ENCODE measurements around the gene SLC8A2. TPM values are rescaled to one million over a fixed set of nuclear protein-coding genes. Genes with fewer than 3 reads are reported as not detected.
A peak's percentile ranks its signal among the peaks of the same experiment; 100 is the strongest.

Gene SLC8A2
- total RNA-seq, 1 donor from 2014 or later = 0.27 TPM

DNA sequence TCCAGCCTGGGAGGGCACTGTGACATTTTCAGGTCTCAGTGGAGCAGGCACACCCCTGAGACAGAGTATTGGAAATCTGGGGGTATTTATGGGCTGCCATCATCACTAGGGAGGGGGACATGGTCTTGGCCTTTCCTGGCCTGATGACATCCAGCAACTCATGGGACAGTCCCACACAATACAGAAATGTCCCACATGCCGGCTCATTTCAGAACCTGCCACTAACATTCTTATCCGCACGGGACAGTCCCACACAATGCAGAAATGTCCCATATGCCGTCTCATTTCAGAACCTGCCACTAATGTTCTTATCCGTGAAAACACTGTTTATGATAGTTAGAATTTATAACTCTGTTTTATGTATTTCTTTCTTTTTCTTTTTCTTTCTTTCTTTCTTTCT, 9.8 kb downstream of the SLC8A2 start:
- no peak for ATAC-seq
- Histone ChIP-seq H3K36me3 (no peaks in the 10 kb centered on the region), H3K4me3 (no peak overlapping the region), H3K27me3 (ENCODE audit: low read depth) (peaks cover 48% of the 10 kb centered on the region), H3K9me3 (no peaks in the 10 kb centered on the region), H3K4me1 (no peaks in the 10 kb centered on the region), H3K27ac (no peak overlapping the region)
- TF ChIP-seq, protein P1, sequence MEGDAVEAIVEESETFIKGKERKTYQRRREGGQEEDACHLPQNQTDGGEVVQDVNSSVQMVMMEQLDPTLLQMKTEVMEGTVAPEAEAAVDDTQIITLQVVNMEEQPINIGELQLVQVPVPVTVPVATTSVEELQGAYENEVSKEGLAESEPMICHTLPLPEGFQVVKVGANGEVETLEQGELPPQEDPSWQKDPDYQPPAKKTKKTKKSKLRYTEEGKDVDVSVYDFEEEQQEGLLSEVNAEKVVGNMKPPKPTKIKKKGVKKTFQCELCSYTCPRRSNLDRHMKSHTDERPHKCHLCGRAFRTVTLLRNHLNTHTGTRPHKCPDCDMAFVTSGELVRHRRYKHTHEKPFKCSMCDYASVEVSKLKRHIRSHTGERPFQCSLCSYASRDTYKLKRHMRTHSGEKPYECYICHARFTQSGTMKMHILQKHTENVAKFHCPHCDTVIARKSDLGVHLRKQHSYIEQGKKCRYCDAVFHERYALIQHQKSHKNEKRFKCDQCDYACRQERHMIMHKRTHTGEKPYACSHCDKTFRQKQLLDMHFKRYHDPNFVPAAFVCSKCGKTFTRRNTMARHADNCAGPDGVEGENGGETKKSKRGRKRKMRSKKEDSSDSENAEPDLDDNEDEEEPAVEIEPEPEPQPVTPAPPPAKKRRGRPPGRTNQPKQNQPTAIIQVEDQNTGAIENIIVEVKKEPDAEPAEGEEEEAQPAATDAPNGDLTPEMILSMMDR (IDR thresholded peaks at IDR 0.05) = no peak
- no peak for DNase-seq
- intact Hi-C loops (cut with DNase I) = no loop called here

DNA sequence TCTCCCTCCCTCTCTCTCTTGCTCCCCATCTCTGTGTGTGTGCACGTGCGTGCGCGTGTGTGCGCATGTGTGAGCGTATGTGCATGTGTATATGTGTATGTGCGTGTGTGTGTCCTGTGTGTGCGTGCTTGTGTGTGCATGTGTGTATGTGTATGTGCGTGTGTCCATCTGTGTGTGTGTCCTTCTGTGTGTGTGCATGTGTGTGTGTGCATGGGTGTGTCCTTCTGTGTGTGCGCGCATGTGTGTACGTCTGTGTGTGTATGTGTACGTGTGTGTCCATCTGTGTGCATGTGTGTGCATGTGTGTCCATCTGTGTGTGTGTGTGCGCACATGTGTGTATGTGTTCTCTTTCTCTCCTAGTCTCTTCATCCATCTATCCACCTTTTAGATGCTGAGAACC, 12.2 kb downstream of the SLC8A2 start:
- DNase-seq (no peak), ATAC-seq (no peak)
- no peaks in the 10 kb centered on the region for H3K9me3 ChIP-seq
- H3K4me3 ChIP-seq = no peak overlapping the region
- TF ChIP-seq, protein P1 (IDR thresholded peaks at IDR 0.05) = no peak
- H3K36me3 ChIP-seq = no peaks in the 10 kb centered on the region
- intact Hi-C loops (cut with DNase I) = no loop called here
- H3K27me3 ChIP-seq (ENCODE audit: low read depth) = peaks cover 53% of the 10 kb centered on the region
- H3K27ac ChIP-seq = no peak overlapping the region
- H3K4me1 ChIP-seq = no peaks in the 10 kb centered on the region

DNA sequence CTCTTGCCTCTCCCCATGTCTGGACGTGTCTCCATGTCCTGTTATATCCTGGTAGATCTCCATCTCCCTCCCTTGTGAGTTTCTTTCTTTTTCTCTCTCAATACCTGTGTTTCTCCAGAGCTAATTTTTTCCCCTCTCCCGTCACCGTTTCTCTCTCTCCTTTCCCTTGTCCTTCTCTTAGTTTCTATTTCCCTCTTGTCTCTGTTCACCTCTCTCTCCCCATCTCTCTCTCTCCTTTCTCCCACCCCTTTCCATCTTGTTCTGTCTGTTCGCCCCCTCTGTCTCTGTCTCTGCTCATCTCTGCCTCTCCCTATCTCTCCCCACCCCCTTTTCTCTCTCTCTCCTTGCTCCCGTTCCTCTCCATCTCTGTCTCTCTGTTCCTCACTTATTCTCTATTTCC, 13.0 kb downstream of the SLC8A2 start:
- no peaks in the 10 kb centered on the region for H3K4me1 ChIP-seq
- no peak overlapping the region for H3K4me3 ChIP-seq
- intact Hi-C loops (cut with DNase I) = no loop called here
- peaks cover 48% of the 10 kb centered on the region for H3K27me3 ChIP-seq (ENCODE audit: low read depth)
- no peak for DNase-seq
- ATAC-seq = no peak
- TF ChIP-seq, protein P1 (IDR thresholded peaks at IDR 0.05) = no peak
- H3K27ac ChIP-seq = no peak overlapping the region
- no peaks in the 10 kb centered on the region for H3K36me3 ChIP-seq
- H3K9me3 ChIP-seq = no peaks in the 10 kb centered on the region

DNA sequence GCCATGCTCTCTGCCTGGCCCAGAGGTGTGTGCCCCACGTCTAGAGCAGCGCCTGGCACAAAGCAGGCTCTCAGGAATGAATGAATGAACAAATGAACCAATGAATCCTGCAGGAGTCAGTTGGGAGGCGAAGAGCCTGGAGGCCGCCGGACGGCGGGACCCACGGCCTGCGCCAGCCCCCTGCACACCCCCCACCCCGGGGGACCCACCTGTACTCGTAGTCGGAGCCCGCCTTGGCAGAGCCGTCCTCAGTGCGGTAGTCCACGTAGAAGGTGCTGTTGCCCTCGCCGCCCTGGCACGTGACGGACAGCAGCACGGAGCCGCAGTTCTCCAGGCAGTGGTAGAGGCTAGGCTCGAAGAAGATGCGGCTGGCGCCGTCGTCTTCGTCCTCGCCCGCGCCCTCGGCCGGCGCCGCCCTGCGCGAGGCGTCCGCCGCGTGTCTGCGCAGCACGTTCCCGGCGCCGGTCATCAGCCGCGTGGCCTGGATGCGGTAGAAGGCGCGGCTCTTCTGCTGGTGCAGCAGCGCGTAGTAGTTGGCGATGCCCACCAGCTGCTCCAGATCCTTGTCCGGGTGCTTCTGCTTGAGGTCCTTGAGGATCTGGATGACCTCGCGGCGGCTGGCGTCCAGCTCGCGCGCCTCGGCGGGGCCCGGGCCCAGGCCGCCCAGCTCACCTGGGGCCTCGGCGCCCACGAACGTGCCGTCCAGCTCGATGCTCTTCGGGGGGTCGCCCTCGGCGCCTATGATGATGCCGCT, 14.8 kb downstream of the SLC8A2 start:
- TF ChIP-seq, protein P1 (IDR thresholded peaks at IDR 0.05) = no peak
- H3K27me3 ChIP-seq (ENCODE audit: low read depth) = peaks cover 54% of the 10 kb centered on the region
- ATAC-seq (peak in 1 of 2 donors; percentile 28), DNase-seq (no peak)
- no peak overlapping the region for H3K4me3 ChIP-seq
- no peaks in the 10 kb centered on the region for H3K36me3 ChIP-seq
- H3K4me1 ChIP-seq = no peaks in the 10 kb centered on the region
- H3K9me3 ChIP-seq = no peaks in the 10 kb centered on the region
- intact Hi-C loops (cut with DNase I) = no loop called here
- no peak overlapping the region for H3K27ac ChIP-seq

DNA sequence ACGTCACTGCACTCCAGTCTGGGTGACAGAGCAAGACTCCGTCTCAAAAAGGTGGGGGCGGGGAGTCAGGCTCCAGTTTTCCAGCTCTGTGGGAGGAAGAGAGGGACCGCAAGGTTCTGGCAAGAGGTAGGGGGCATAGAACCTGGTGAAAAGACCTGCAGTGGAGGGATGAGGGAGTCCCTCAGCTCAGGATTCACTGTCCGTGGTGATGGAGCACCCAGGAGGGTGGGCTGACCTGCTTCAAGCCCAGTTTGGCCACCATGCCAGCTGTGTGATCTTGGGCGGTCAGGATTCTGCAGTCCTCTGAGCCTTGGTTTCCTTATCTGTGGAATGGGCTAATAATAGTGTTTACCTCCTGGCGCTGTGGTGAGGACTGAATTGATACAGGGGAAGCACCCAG, 21.2 kb downstream of the SLC8A2 start:
- H3K9me3 ChIP-seq = no peaks in the 10 kb centered on the region
- TF ChIP-seq, protein P1 (IDR thresholded peaks at IDR 0.05) = no peak
- H3K4me3 ChIP-seq = no peak overlapping the region
- no peak for DNase-seq
- intact Hi-C loops (cut with DNase I) = no loop called here
- ATAC-seq = no peak
- no peaks in the 10 kb centered on the region for H3K36me3 ChIP-seq
- no peak overlapping the region for H3K27ac ChIP-seq
- peaks cover 22% of the 10 kb centered on the region for H3K4me1 ChIP-seq
- H3K27me3 ChIP-seq (ENCODE audit: low read depth) = peaks cover 48% of the 10 kb centered on the region

All from lower lobe of right lung (tissue), 2 donors.